Panc1 (cell line): Measurements from ENCODE around the gene CXCR3.

Experiments used
- POLR2AphosphoS5 ChIP-seq: IDR thresholded peaks from 2 replicates; pipeline ENCODE4 v1.6.1; 2012; ENCODE audit warnings: mild to moderate bottlenecking, low read depth, low read length, moderate library complexity
- SIN3A ChIP-seq: IDR thresholded peaks from 2 replicates; pipeline ENCODE4 v1.6.1; 2012; ENCODE audit warnings: low read depth, mild to moderate bottlenecking, low read length, moderate library complexity, borderline replicate concordance; ENCODE audit not compliant: insufficient read depth
- TCF7L2 ChIP-seq: IDR thresholded peaks from 2 replicates; pipeline ENCODE4 v1.6.1; 2011; ENCODE audit warnings: mild to moderate bottlenecking, low read depth, low read length, inconsistent platforms
- TF ChIP-seq, protein P1 (sequence below): fragments of 450-650 bp; IDR thresholded peaks from 2 replicates; pipeline ENCODE4 v1.5.1; 2017; ENCODE audit warnings: mild to moderate bottlenecking
- TF ChIP-seq, protein P2 (sequence below), 2 experiments: IDR thresholded peaks; 2 replicates each; pipeline ENCODE4 v1.6.1; 2011 to 2012; ENCODE audit warnings: low read depth in 2 of 2, control low read depth in 1 of 2, low read length in 1 of 2, mild to moderate bottlenecking in 1 of 2, moderate library complexity in 1 of 2; ENCODE audit not compliant: insufficient read depth in 1 of 2

DNA sequence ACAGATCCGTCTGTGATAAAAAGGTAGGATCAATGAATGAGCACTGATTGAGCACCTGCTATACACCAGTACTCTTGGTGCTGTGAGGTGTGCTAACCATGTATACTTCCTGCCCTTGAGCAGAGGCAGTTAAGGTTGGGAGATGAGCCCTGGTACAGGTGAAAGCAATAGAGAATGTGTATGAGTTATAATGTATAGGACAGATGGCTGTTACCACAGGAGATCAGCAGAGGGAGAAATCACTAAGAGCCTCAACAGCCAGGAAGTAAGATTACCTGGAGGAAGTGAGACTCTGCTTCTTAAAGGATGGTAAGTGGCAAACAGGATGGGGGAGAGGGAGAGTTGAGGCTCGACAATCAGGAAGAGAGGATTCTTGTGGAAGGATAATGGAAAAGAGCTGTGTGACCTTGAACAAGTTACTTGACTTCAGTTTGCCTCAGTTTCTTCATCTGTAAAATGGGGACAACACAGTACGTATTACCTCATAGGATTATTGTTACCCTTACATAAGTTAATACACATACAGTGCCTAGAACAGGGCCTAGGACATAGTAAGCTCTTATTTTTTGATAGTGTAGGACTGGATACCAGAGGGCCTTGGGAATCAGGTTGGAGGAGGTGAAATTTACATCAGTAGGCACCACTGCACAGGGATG is 9.1 kb downstream of the CXCR3 start:
- TF ChIP-seq, protein P1, sequence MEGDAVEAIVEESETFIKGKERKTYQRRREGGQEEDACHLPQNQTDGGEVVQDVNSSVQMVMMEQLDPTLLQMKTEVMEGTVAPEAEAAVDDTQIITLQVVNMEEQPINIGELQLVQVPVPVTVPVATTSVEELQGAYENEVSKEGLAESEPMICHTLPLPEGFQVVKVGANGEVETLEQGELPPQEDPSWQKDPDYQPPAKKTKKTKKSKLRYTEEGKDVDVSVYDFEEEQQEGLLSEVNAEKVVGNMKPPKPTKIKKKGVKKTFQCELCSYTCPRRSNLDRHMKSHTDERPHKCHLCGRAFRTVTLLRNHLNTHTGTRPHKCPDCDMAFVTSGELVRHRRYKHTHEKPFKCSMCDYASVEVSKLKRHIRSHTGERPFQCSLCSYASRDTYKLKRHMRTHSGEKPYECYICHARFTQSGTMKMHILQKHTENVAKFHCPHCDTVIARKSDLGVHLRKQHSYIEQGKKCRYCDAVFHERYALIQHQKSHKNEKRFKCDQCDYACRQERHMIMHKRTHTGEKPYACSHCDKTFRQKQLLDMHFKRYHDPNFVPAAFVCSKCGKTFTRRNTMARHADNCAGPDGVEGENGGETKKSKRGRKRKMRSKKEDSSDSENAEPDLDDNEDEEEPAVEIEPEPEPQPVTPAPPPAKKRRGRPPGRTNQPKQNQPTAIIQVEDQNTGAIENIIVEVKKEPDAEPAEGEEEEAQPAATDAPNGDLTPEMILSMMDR = no peak
- no peak for TF ChIP-seq POLR2AphosphoS5
- TF ChIP-seq, protein P2, sequence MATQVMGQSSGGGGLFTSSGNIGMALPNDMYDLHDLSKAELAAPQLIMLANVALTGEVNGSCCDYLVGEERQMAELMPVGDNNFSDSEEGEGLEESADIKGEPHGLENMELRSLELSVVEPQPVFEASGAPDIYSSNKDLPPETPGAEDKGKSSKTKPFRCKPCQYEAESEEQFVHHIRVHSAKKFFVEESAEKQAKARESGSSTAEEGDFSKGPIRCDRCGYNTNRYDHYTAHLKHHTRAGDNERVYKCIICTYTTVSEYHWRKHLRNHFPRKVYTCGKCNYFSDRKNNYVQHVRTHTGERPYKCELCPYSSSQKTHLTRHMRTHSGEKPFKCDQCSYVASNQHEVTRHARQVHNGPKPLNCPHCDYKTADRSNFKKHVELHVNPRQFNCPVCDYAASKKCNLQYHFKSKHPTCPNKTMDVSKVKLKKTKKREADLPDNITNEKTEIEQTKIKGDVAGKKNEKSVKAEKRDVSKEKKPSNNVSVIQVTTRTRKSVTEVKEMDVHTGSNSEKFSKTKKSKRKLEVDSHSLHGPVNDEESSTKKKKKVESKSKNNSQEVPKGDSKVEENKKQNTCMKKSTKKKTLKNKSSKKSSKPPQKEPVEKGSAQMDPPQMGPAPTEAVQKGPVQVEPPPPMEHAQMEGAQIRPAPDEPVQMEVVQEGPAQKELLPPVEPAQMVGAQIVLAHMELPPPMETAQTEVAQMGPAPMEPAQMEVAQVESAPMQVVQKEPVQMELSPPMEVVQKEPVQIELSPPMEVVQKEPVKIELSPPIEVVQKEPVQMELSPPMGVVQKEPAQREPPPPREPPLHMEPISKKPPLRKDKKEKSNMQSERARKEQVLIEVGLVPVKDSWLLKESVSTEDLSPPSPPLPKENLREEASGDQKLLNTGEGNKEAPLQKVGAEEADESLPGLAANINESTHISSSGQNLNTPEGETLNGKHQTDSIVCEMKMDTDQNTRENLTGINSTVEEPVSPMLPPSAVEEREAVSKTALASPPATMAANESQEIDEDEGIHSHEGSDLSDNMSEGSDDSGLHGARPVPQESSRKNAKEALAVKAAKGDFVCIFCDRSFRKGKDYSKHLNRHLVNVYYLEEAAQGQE (IDR thresholded peaks at IDR 0.05; ENCODE audit: insufficient read depth in 1 of 2, low read depth in 2 of 2, low read length in 1 of 2) = no peak
- TF ChIP-seq TCF7L2 = no peak
- TF ChIP-seq SIN3A = no peak
